ENCODE measurements around the gene CD2AP.

GRCh38 chr6:47603995-47604394, 126.4 kb downstream of the CD2AP start:
- TF ChIP-seq, protein P1, sequence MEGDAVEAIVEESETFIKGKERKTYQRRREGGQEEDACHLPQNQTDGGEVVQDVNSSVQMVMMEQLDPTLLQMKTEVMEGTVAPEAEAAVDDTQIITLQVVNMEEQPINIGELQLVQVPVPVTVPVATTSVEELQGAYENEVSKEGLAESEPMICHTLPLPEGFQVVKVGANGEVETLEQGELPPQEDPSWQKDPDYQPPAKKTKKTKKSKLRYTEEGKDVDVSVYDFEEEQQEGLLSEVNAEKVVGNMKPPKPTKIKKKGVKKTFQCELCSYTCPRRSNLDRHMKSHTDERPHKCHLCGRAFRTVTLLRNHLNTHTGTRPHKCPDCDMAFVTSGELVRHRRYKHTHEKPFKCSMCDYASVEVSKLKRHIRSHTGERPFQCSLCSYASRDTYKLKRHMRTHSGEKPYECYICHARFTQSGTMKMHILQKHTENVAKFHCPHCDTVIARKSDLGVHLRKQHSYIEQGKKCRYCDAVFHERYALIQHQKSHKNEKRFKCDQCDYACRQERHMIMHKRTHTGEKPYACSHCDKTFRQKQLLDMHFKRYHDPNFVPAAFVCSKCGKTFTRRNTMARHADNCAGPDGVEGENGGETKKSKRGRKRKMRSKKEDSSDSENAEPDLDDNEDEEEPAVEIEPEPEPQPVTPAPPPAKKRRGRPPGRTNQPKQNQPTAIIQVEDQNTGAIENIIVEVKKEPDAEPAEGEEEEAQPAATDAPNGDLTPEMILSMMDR (IDR thresholded peaks at IDR 0.05) = no peak
- no peak for TF ChIP-seq POLR2A (IDR thresholded peaks at IDR 0.05)
